ENCODE results near the gene TRAF3.
A peak's percentile ranks its signal among the peaks of the same experiment; 100 is the strongest.

TRAF3 gene

DNA sequence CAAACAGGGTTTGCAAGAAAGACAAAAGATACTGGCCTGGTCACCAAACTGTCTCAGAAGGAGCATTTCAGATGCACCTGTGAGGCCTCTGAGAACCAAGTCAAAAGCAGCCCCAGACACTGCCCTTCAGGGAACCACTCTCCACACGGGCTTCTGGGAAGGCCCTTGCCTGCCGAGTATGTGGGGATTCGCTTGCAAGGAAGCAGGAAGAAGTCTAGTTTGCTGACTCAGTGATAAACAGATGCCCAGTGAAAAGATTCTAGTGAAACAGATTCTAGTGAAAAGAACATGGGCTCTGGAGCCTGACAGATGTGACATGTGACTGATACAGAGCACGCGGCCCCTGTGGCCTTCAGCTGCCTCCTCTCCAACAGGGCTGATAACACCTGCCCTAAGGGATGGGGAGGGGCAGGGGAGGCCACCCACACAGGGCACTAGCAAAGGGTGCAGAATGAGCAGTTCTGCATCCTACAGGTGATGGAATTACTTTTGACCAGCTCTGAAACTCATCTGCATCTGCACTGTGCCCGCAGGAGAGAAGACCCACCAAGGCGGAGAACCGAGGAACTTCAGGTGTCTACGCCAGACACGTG lies 164.3 kb downstream of the TRAF3 start:
- DNase-seq, result no peak

DNA sequence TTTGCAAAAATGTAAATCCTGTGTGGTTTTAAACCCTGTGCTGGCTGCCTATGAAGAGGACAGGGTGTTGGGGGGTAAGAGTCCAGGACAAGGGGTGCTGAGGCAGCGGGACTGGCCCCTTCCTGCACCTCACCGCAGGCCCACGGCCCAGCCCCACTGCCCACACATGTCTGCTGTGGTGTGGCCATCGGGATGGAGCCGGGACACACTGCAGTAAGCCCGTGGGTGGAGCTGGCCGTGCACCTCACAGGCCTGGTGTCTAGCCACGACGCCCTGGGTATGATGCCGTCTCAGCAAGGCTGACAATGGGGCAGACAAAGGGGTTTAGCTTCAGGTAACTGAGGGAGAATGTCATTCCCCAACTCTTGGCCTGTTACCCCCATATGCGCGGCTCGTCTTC lies 164.8 kb downstream of the TRAF3 start:
- no peak for DNase-seq

DNA sequence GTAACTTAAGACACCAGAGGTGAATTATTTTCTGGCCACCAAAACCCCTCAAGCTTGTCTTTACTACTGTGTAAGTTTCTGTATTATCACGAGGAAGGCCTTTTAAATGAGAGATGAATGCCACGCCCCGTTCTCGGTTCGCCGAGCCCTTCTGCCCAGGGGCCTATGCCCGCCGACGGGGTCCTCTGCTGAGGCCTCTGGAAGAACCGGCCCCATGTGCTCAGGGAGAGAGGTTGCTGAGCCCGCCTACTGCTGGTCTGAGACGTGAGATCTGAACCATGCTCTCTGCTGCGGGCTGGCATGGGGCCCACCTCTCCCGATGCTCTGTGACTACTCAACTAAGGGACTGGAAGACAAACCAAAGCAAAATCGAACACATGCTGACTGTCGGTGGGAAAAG lies 166.2 kb downstream of the TRAF3 start:
- no peak for DNase-seq

DNA sequence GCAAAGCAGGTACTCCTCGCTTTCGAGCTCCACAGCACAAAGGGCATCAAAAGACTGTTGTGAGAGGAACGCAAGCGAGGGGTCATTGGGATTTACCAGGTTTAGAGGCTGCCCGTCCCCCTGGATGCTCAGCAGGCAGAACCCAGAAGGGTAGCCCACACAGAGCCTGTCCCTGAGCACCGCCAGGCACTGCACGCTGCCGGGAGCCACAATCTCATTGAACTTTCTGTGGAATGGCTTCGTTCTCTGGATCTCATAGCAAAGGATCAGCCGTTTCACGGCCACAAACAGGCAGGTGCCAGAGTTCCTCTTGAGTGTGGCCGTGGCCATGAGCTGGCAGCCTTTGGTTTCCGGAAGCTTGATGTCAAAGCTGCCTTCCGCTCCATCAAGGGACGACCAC lies 166.7 kb downstream of the TRAF3 start:
- DNase-seq, result no peak

DNA sequence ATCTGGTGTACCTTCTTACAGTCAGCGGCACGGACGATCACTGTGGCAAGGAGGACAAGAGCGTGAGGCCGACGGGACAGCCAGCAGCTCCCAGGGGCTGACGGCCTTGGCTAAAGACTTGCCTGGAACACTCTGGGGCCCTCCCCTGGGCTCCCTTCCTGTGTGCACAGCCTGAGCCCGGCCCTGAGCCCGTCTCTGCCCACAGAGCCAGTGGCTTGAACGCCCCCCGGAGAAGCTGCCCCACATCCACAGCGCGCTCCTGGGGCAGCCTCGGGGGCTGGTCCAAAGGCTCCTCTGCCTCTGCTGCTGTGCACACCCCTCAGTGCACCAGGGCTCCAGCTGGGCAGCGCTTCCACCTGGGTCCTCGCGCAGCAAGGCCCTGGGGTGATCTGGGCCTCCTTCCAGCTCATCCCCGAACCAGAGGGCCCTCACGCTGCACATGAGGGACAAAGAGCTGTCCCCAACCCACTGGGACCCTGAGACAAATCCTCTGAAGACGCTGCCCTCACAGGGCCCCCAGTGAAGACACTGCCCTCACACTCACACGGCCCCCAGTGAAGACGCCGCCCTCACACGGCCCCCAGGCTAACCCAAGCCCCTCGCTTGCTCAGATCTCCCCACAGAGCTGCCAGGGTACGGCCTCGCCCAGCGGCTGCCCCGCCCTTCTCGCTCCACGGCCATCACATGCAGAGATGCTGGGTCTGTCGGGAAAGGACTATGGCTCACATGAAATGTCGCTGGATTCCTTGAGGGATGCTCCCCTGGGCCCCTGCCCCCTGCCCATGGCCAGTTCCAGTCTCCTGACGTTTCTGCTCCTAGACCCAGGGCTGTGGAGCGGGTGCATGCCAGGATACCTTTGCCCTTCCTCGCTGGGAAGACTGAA lies 167.4 kb downstream of the TRAF3 start:
- no peak for DNase-seq

DNA sequence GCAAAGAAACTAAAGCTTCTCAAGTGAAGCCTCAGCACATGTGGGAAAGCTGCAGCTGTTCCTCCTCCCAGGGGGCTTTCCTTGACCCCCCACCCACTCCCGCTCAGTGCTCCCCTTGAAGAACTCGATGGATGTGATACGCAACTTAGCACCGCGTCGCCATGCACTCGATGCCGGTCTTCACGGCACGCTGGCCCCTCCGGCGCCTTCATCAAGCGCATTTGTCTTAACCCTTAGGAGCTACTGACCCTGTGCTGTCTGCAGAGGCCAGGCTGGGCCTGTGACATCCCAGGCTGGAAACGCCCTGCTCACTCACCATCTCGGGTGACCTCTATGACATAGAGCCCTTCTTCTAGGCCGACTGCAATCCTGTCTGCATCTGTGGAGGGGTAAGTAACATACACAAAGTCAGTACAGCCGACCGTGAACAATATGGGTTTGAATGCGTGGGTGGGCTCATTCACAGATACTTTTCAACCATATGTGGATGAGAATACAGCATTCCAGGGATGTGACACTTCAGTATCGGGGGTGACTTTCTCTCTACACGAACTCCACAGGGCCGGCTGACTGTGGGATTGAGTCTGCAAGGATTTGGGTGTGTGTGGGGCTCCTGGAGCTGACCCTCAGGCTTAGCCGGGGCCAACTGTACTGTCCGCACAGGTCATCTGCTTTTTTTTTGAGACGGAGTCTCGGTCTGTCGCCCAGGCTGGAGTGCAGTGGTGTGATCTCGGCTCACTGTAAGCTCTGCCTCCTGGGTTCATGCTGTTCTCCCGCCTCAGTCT lies 168.3 kb downstream of the TRAF3 start:
- DNase-seq, result no peak

DNA sequence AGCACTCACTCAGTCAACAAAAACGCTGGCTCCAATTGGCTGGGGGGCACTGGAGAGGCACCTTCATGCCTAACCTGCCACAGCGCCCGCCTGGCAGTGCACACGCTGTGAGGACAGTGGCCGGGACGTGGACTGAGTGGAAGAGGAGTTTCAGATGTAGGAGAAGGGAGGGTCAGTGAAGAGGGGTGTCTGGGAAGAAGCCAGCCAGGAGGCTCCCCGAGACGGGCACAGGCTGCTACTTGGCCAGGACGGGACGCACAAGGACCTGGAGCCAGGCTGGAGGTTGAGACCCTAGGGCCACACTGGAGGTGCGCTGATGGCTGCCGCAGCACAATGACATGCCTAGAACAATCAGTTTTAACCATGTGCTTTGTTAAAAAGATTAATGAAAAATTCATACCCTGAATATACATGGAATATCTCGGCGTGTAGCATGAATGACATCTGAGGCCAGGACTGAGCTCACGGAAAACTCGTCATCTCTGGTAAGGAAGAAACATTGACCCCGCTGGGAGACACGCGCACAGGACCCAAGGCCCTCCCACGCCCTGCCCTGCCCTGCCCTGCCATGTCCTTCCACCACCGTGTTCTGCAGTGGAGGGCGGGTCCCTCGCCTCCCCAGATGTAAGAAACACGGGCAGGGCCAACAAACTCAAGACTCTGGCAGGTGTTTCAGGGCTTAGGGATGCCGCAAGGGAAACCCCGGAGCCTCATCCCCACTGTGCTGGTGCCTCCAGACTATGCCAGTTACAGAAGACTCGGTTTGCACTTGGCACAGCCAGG lies 170.3 kb downstream of the TRAF3 start:
- DNase-seq, result no peak

DNA sequence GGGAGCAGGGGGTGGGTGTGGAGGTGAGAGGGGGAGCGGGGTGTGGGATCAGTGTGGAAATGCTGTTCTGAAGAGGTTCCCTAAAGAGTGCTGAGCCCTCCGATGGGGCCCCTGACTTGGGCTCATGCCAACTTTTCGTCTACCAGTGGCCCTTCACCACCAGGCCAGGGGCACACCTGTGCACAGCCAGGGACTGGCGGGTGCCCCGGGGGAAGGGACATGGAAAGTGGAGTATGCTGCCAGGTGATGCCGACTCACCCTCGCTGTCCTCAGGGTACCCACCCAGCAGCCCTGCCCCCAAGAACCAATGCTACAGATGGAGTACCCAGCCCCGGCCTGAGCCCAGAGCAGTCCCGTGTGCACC lies 171.4 kb downstream of the TRAF3 start:
- DNase-seq, result no peak

DNA sequence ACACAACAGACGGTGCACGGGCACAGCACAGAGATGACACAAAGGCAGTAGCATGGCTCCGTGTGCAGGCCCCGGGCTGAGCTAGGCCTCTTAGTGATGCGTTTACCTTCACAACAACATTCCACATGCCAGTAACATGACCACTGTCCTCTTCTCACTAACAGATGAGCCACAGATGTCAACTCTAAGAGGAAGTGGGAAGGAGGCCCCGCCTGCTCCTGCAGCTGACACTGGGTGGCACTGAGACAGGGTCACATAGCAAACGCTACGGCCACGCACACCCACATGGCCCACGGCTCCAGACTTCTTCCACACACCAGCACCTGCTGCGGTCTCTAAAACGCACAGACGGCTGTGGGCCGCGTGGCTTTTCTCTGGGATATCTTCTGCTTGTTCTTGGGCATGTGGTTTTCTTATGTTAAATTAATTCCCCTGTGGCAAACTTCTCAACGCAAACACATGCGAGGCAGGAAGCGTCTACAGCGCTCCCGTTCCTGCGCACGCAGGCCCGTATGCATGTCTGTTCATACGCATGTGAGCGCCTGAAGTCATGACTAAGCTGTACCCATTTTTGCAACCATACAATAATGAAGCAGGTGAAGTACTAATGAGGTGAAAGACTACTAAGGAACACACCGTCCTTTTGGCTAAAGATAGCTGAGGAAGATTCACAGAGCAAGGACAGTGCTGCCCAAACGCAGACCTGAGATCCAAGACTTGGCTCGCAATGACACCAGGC lies 172.0 kb downstream of the TRAF3 start:
- DNase-seq, result peak; percentile 23

DNA sequence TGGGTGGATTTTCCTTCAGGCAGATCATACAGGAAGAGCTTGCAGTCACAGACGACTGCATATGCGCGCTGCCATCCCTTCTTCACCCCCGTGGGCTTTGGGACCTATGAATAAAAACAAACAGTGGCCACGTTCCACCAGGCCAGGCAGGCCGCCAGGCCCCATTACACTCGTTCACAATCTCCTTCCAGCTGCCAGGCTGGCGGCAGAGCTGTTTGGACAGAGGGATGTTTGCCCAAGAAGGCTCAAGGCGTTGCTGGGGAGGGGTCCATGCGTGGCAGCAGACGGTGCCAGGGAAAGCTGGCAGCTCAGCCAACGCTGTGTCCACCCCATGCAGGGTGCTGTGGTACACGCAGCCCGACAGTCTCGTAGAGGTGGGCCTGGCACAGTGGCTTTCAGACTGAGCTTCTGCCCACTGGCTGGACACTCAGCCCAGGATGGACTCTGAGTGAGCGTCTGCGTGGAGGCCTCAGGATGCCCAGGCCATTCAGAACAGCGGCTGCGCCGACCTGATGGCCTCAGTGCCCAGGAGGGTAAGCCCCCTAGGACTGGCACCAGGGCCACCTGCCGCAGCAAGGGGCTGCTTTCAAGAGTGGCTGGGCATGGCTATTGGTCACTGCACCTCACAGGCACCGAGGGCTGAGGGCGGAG lies 172.7 kb downstream of the TRAF3 start:
- DNase-seq, result no peak

DNA sequence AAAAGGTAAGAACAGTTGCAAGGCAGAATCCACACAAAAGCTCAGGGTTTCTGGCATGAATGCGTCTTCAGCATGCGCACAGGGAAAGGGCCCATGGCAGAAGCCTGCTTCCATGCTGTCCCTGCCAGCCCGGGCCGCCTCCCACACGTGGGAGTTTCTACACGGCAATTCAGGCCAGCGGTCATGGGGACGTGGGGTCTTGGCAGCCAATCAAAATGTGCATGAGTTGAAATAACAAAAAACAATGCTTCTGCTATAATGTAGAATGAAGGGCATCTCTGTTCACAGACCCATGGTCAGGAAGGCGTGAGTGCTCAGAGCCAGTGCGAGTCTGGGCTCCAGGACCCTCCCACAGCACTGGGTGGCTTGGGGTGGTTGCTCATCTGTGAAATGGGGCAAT lies 173.8 kb downstream of the TRAF3 start:
- DNase-seq, result no peak

DNA sequence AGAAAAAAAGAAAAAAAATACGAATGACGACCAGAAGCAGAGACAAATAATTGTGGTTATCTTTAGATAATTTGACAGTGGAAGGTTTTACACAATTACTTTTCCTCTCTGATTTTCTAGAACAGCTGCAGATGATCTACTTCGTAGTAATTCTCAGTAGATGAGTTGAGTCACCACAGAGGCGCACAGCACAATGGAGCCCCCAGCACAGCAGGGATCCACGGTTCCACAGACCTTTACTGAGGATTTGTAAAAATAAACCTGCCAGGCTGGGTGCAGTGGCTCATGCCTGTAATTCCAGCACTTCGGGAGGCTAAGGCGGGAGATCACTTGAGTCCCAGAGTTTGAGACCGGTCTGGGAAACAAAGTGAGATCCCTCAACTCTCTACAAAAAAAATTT lies 174.6 kb downstream of the TRAF3 start:
- DNase-seq, result no peak

DNA sequence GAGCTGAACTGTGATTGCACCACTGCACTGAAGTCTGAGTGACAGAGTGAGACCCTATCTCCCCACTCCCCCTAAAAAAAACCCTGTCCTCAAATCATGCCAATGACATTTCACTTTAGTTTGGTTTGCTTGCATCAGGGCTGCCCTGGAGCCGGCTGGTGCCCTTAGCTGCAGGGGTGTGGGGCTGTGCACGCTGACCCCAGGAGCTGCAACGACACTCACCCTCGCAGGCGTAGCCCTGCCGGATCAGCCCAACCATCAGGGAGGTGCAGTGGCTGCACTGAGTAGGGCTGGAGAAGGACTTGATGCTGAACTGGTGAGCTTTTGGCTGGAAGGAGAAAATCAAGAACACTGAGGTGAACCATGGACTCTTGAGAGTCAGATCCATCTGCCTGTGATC lies 175.0 kb downstream of the TRAF3 start:
- DNase-seq, result no peak

DNA sequence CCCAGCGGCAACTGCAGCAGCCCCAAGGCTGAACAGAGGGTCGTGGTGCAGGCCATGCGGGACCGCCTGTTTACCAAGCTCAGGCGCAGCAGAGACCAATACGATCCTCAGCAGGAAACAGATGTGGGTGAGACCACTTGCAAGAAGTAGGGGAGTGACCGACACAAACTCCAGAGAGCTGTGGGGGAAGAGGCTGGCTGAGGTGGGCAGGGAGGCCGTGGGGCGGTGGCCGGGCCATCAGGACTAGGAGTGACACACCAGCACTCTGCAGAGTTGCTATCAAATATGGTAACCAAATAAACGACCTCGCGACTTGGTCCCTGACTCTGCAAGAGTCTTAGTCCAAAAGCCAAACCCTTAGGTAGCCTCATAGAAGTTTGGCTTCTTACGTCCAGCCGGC lies 175.9 kb downstream of the TRAF3 start:
- DNase-seq, result no peak

DNA sequence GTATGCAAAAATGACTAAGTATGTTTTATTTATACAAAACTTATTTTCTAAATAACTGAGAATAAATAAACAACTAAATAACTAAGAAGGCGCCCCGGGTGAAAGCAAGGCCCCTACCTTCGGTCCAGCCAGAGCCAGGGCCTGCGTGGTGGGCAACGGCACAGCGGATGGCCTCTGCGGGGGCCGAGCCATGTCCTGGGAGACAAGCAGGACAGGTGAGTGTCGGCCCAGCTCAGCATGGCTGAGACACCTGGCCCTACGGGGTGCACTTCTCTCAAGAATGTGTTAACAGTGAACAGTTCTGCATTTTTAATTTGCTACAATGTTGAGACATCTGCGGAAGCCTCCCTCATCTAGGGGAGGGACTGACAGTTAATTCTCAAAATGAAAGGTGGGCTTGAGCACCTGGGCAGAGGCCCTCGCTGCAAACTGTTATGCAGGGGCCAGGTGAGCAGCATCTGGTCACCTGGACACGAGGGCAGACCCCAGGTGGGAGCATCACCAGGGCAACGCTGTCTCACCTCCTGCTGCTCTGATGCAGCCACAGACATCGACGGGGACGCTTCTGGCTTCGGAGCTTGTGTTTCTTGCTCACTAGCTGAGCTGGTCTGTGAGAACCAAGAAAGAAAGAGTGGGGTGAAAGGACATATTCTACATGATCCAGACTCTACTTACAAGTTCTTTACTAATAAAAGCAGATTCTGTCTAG lies 177.0 kb downstream of the TRAF3 start:
- DNase-seq, result no peak

DNA sequence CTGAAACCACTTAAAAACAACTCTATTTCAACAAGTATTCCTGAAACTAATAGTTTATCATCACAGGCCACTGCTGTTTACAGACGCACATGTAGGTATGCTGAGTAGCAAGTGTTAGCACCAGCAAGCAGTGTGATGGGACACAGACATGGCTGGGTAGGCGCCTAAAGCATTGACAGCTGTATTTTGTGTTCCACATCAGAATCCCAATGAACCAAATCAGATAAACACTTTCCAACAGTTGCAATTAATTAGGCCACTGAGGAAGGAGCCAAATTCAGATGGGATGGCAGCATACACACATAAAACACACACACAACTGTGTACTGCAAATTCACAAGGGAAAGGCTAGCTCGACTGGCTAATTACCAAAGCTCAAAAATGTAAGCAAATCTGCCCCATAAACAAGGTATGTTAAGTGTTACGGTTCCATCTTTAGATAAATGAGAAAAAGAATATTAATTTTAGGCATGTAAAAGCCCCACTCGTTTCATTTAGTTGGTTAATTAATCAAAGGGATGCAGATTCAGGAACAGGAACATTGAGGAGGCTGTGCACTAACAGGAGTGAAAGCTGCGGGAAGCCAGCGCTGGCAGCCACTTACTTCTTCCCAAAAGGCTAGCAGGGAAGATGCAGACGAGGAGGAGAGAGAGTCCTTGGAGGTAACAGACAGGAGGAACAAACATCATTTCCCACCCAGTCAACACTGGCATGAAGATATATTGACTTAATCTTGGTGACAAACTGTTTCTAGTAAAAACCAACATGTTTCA lies 178.6 kb downstream of the TRAF3 start:
- DNase-seq, result no peak

DNA sequence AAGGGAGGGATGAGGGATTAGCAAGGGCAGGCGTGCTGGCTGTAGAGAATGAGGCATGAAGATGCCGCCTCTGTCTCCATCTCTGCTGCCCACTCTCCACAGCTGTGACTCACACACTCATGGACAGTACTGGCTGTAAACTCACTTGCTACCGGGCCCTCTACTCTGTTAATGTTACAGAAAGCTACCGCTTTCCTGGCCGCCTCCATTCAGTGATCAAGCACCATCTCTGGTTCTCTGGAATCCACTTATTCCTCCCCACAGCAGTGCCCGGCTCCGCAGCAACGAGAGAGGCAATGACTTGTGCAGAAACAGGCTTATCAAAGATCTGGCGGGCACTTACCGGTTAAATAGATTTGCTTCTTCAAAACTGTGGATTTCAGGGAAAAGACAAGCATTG lies 180.0 kb downstream of the TRAF3 start:
- DNase-seq, result no peak

DNA sequence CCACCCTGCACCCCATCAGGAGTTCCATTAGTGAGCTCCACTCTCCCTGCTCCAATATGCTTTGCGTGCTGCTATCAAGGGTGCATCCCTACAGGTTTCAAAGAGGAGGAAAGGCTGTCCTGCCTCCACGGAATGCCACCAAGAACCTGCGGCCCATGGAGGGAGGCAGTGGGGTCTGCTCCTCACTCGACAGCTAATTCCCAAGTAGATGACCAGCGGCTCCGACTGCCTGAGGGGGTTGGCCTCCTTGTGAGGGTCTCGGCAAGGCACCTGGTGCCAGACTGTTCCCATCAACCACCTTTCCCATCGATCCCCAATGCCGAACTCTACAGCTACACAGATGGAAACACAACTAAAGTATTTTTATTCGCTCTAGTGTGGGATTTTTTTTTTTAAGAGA lies 181.2 kb downstream of the TRAF3 start:
- DNase-seq, result no peak

All from activated CD4-positive, alpha-beta T cell treated with anti-CD3 and anti-CD28 coated beads, Interleukin-10, Interleukin-2, amounts not matched to agents 100 ng/mL and 50 ng/mL, durations not matched to agents 16 hours and 8 hours (primary cell).